GM20431 (cell line): Measurements from ENCODE around the gene CHCHD4.

ENCODE experiments used
- in situ Hi-C: fragments of 300-500 bp; cut with MseI, MboI; formaldehyde crosslinking; loops from one replicate; pipeline ENCODE4 v1.15.0; 2020; ENCODE audit warnings: low sequenced_read_pairs; ENCODE audit not compliant: unreplicated experiment

CHCHD4 gene

GRCh38 chr3:14124615-14125192 is at the start of gene CHCHD4, which contains the start of gene TMEM43:
Gene CHCHD4 (minus strand): TSS chr3:14124870. CDS start chr3:14124676, 194 bp downstream.
Gene TMEM43 (plus strand): TSS chr3:14125052. CDS start chr3:14125194, 142 bp downstream.
- in situ Hi-C loops, result no loop called here

- in situ Hi-C loops, result no loop called here
Observed at GRCh38 chr3:14172496-14172895, 47.8 kb upstream of the CHCHD4 start.

- in situ Hi-C loops, result no loop called here
Observed at GRCh38 chr3:14170531-14171159, 46.0 kb upstream of the CHCHD4 start.

- in situ Hi-C loops, result no loop called here
Observed at GRCh38 chr3:14169871-14170270, 45.2 kb upstream of the CHCHD4 start.

GRCh38 chr3:14169435-14169834 is 44.8 kb upstream of the CHCHD4 start:
- in situ Hi-C loops, result no loop called here

GRCh38 chr3:14166877-14167603 is 42.4 kb upstream of the CHCHD4 start:
- in situ Hi-C loops, result no loop called here

- in situ Hi-C loops, result no loop called here
Observed at GRCh38 chr3:14162178-14162577, 37.5 kb upstream of the CHCHD4 start.

- in situ Hi-C loops, result no loop called here
Observed at GRCh38 chr3:14161282-14161681, 36.6 kb upstream of the CHCHD4 start.

- in situ Hi-C loops, result no loop called here
Observed at GRCh38 chr3:14159426-14159825, 34.8 kb upstream of the CHCHD4 start.

GRCh38 chr3:14158370-14158769 is 33.7 kb upstream of the CHCHD4 start:
- in situ Hi-C loops, result no loop called here

GRCh38 chr3:14157951-14158350 is 33.3 kb upstream of the CHCHD4 start:
- in situ Hi-C loops, result no loop called here

- in situ Hi-C loops, result no loop called here
Observed at GRCh38 chr3:14156843-14157561, 32.3 kb upstream of the CHCHD4 start.

GRCh38 chr3:14156201-14156600 is 31.5 kb upstream of the CHCHD4 start:
- in situ Hi-C loops, result no loop called here

- in situ Hi-C loops, result no loop called here
Observed at GRCh38 chr3:14154895-14155440, 30.3 kb upstream of the CHCHD4 start.

- in situ Hi-C loops, result no loop called here
Observed at GRCh38 chr3:14154276-14154675, 29.6 kb upstream of the CHCHD4 start.

- in situ Hi-C loops, result no loop called here
Observed at GRCh38 chr3:14153663-14154062, 29.0 kb upstream of the CHCHD4 start.

GRCh38 chr3:14152963-14153355 is 28.3 kb upstream of the CHCHD4 start:
- in situ Hi-C loops, result no loop called here

- in situ Hi-C loops, result no loop called here
Observed at GRCh38 chr3:14152233-14152962, 27.7 kb upstream of the CHCHD4 start.

- in situ Hi-C loops, result no loop called here
Observed at GRCh38 chr3:14151471-14152083, 26.9 kb upstream of the CHCHD4 start.
